GM12864 (cell line): Measurements from ENCODE around the gene GPR37L1.

Experiments used
- DNase-seq: peaks from one replicate; pipeline ENCODE4 v3.0.0-alpha.2; 2011; ENCODE audit warnings: low read depth
- H3K4me3 ChIP-seq: 2 replicates; pipeline ENCODE4 v1.5.1; 2011; ENCODE audit warnings: mild to moderate bottlenecking, low read depth, low read length, control low read depth
- TF ChIP-seq, protein P1 (sequence below): IDR thresholded peaks from 2 replicates; pipeline ENCODE4 v1.5.1; 2011; ENCODE audit warnings: low read depth, mild to moderate bottlenecking, moderate library complexity, low read length, control low read depth, inconsistent platforms; ENCODE audit errors: missing control alignments

GPR37L1 gene

DNA sequence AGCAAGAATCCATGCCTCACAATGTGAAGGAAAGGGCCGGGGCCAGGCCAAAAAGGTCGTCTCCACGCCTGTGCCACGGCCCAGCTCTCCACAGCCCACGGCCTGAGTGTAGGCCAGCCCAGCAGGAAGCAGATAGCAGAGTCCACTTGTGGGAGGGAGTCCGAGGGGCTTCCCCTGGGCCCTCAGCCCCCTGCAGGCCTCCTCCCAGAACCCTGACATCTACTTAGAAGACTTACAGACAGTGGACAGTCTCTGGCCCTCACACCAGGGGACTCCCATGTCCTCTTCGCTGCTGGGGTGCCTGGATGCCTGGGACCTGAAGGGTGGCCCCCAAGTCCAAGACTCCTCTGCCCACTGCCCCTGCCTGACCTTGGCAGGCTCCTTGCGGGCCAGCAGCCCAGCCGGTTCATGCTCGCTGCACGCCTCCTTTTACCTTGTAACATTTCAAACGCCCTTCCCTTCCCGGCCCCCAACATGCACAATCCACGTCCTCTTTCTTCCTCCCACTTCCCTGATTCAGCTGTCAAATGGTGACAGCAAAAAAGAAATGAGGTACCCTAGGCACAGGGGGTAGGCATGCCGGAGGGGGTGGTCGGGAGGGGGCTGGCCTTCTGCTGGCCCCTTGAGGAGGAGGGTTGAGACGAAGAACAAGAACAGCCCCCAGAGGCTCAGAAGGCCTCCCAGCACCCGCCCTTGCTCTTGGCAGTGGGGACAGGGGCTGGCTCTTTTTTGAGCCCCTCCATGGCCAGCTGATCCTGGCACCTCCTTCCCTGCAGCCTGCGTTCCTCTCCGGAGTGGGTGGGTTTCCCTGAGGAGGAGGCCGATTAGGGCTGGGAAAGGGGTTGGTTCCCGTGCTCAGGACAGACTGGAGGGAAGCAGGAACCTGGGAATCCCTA is 38.7 kb downstream of the GPR37L1 start:
- H3K4me3 ChIP-seq: peak overlapping the region; percentile 86
- TF ChIP-seq, protein P1, sequence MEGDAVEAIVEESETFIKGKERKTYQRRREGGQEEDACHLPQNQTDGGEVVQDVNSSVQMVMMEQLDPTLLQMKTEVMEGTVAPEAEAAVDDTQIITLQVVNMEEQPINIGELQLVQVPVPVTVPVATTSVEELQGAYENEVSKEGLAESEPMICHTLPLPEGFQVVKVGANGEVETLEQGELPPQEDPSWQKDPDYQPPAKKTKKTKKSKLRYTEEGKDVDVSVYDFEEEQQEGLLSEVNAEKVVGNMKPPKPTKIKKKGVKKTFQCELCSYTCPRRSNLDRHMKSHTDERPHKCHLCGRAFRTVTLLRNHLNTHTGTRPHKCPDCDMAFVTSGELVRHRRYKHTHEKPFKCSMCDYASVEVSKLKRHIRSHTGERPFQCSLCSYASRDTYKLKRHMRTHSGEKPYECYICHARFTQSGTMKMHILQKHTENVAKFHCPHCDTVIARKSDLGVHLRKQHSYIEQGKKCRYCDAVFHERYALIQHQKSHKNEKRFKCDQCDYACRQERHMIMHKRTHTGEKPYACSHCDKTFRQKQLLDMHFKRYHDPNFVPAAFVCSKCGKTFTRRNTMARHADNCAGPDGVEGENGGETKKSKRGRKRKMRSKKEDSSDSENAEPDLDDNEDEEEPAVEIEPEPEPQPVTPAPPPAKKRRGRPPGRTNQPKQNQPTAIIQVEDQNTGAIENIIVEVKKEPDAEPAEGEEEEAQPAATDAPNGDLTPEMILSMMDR: no peak
- DNase-seq: no peak

DNA sequence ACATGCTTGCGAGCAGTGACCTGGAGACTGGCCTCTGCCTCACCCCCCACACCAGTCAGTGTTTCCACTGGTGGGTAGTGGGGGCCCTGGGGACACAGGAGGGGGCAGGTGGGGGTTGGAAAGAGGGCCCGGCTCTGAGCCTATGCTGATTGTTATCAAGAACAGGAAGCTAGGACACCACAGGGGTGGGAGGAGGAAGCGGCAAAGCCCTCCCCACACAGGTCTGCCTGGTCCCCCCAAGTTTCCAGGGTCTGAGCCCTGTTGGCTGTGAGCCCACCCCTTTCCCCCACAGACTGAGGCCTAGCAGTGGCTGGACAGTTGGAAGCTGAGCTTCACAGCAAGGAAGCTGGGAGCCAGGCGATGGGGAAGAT is 39.3 kb downstream of the GPR37L1 start:
- no peak overlapping the region for H3K4me3 ChIP-seq
- peak; percentile 51 for DNase-seq
- TF ChIP-seq, protein P1: no peak

DNA sequence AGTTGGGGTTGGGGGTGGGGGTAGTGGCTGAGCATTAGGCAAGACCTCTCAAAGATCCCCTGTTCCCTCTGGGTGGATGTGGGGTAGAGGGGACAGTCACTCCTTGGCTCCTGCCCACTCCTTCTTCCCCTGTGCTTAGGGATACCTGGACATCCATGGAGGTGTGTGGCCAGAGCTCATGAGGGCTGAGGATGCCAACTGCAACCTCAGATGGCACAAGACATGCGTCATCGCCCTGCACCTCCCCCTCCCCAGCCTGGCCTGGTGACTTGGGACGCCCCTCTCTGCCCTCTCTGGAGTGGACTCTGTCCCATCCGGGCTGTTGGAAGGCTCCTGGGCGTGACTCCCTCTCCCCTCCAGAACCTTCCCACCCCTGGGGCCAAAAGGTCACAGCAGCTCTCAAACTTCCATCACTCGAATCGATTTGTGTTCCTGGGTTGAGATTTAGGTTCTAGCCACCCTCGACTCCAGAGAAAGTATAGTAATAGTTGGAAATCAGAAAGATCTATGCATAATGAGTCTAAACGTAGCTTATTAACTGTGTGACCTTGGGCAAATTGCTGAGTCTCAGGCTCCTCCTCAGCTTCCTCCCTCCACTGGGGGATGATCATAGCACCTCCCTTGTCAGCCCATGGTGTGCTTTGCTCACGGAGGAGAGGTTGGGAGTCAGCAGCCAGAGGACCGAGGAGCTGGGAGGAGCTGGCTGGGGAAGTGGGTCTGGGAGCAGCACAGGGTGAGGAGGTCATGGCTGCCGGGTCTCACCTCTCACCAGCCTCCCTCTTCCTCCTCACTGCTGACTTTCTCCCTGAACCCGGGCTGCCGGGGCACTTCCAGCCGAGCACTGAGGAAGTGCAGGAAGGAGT is 39.9 kb downstream of the GPR37L1 start:
- DNase-seq: no peak
- no peak overlapping the region for H3K4me3 ChIP-seq
- TF ChIP-seq, protein P1: no peak

DNA sequence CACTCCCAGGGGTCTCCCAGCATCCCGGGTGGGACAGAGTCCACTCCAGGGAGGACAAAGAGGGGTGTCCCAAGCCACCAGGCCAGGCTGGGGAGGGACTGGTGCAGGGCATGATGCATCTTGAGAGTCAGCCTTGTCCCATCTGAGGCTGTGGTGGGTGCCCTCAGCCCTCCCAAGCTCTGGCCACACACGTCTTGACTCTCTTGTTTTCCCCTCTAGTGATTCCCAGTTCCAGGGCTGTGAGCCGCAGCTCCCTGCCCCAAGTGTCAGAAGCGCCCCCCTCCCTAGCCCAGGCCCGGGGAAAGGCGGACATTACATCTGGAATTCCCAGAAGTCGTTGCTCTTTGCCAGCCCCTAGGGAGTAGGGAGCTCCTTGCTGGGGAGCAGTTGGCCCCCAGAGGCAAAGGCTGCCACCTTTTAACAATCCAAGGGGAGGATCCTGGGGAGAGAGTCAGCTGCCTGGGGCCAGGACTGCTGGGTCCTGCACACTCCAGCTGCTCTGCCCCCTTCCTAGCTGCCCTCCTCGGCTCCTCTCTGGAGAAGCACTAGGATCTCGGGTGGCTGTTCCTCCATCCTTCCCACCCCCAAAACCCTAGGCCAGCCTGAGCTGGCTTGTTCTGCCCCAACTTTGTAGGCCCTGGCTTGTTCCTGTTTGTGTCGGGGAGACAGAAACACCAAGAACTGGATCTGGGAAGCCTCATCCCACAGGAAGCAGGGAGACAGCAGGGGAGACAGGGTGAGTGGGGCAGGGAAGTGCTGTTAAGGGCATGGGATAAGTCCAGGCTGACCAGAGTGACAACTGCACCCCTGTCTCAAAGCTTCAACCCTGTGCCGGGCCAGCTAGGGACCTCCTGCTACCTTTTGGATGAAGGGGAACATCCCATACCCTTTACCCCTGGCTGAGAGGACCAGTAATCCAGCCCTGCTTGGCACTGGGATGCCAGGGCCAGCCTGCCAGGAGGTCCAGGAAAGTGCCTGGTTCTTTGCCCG is 40.9 kb downstream of the GPR37L1 start:
- TF ChIP-seq, protein P1: no peak
- H3K4me3 ChIP-seq: no peak overlapping the region
- no peak for DNase-seq

DNA sequence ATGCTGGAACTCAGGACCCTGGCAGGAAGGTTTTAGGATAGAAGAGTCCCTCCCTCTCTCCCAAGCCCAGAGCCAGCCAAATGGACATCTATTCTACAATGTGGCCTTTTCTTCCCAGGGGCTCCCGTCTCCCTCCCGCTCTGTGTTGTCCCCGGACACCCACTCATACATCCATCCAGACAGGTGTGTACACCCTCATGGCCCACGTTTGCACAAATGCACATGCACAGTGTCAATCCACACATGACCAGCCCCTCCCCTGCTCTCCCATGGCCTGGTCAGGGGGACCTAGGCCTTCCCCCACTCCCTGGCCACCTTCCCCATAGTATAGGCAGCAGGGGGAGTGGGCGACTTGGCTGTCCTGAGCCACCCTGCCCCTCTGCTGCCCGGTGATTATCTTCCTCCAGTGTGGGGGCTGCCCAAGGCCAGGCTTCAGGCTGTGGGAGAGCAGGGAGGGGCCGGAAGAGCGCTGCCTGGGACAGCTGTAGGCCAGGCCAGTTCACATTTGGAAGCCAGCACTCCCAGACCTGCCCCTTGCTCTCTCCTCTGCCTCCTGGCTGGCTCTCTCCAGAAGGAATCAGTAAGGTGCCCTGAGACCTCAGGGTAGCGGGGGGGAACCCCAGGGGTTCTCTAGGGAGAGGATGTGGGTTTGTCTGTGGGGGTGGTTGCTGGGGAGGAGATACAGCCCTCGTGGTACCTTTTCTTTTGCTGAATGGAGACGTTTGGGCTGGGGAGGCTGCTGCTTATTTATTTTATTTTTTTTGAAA is 41.7 kb downstream of the GPR37L1 start:
- TF ChIP-seq, protein P1: no peak
- no peak for DNase-seq
- H3K4me3 ChIP-seq: no peak overlapping the region
